ENCODE data around the gene AQP4. TPM values are rescaled to one million over a fixed set of nuclear protein-coding genes. Genes with fewer than 3 reads are reported as not detected.

AQP4 gene
- total and polyA plus RNA-seq, 2 experiments from 2014 or later, result 4.9 to 12.8 TPM

GRCh38 chr18:26812462-26812861, 53.0 kb downstream of the AQP4 start:
- H3K4me2 ChIP-seq, result no peak overlapping the region
- H3K4me3 ChIP-seq, result no peak overlapping the region
- no peaks in the 10 kb centered on the region for H3K79me2 ChIP-seq
- H3K9me3 ChIP-seq (ENCODE audit: low read depth), result no peaks in the 10 kb centered on the region
- no peaks in the 10 kb centered on the region for H3K27me3 ChIP-seq
- H3K9me2 ChIP-seq (replicated peaks; ENCODE audit: insufficient read depth), result no peaks in the 10 kb centered on the region
- no peak overlapping the region for H3K27ac ChIP-seq
- DNase-seq (ENCODE audit: low spot score), result no peak
- WGBS (ENCODE audit: low lambda C conversion rate, missing lambda C conversion rate), result 83% methylated on average over 3 of the region's 3 CpGs
- TF ChIP-seq EZH2 (IDR thresholded peaks at IDR 0.05; ENCODE audit: borderline replicate concordance) (no peak), CTCF (IDR thresholded peaks at IDR 0.05; ENCODE audit: poor library complexity) (no peak), EZH2phosphoT487 (IDR thresholded peaks at IDR 0.05; ENCODE audit: low read depth, severe bottlenecking, unreplicated experiment) (no peak)
- no peak overlapping the region for H2AFZ ChIP-seq
- no peaks in the 10 kb centered on the region for H3K4me1 ChIP-seq (ENCODE audit: insufficient read depth)
- no peaks in the 10 kb centered on the region for H4K20me1 ChIP-seq (ENCODE audit: insufficient read depth, poor library complexity, severe bottlenecking)
- H3K36me3 ChIP-seq (replicated peaks; ENCODE audit: insufficient read depth, low read depth), result no peaks in the 10 kb centered on the region

- TF ChIP-seq CTCF (IDR thresholded peaks at IDR 0.05; ENCODE audit: poor library complexity) (no peak), EZH2phosphoT487 (IDR thresholded peaks at IDR 0.05; ENCODE audit: low read depth, severe bottlenecking, unreplicated experiment) (no peak), EZH2 (IDR thresholded peaks at IDR 0.05; ENCODE audit: borderline replicate concordance) (no peak)
- H3K9me2 ChIP-seq (replicated peaks; ENCODE audit: insufficient read depth), result no peaks in the 10 kb centered on the region
- no peak for DNase-seq (ENCODE audit: low spot score)
- H3K27me3 ChIP-seq, result no peaks in the 10 kb centered on the region
- H3K4me3 ChIP-seq, result no peak overlapping the region
- H4K20me1 ChIP-seq (ENCODE audit: insufficient read depth, poor library complexity, severe bottlenecking), result no peaks in the 10 kb centered on the region
- no peaks in the 10 kb centered on the region for H3K4me1 ChIP-seq (ENCODE audit: insufficient read depth)
- no peak overlapping the region for H3K27ac ChIP-seq
- no peaks in the 10 kb centered on the region for H3K9me3 ChIP-seq (ENCODE audit: low read depth)
- WGBS (ENCODE audit: low lambda C conversion rate, missing lambda C conversion rate), result 92% methylated on average over 5 of the region's 5 CpGs
- no peaks in the 10 kb centered on the region for H3K79me2 ChIP-seq
- no peaks in the 10 kb centered on the region for H3K36me3 ChIP-seq (replicated peaks; ENCODE audit: insufficient read depth, low read depth)
- no peak overlapping the region for H3K4me2 ChIP-seq
- H2AFZ ChIP-seq, result no peak overlapping the region
Measured at GRCh38 chr18:26809346-26809745, 56.2 kb downstream of the AQP4 start.

- Histone ChIP-seq H3K9me3 (ENCODE audit: low read depth) (no peaks in the 10 kb centered on the region), H3K9me2 (replicated peaks; ENCODE audit: insufficient read depth) (no peaks in the 10 kb centered on the region), H3K79me2 (no peaks in the 10 kb centered on the region), H3K4me2 (no peak overlapping the region), H2AFZ (no peak overlapping the region), H3K36me3 (replicated peaks; ENCODE audit: insufficient read depth, low read depth) (no peaks in the 10 kb centered on the region), H3K4me3 (no peak overlapping the region), H3K27ac (no peak overlapping the region), H3K4me1 (ENCODE audit: insufficient read depth) (no peaks in the 10 kb centered on the region), H3K27me3 (no peaks in the 10 kb centered on the region), H4K20me1 (ENCODE audit: insufficient read depth, poor library complexity, severe bottlenecking) (no peaks in the 10 kb centered on the region)
- WGBS (ENCODE audit: low lambda C conversion rate, missing lambda C conversion rate), result 81% methylated on average over 1 of the region's 1 CpG
- no peak for DNase-seq (ENCODE audit: low spot score)
- TF ChIP-seq EZH2 (IDR thresholded peaks at IDR 0.05; ENCODE audit: borderline replicate concordance) (no peak), EZH2phosphoT487 (IDR thresholded peaks at IDR 0.05; ENCODE audit: low read depth, severe bottlenecking, unreplicated experiment) (no peak), CTCF (IDR thresholded peaks at IDR 0.05; ENCODE audit: poor library complexity) (no peak)
Measured at GRCh38 chr18:26806224-26806623, 59.3 kb downstream of the AQP4 start.

GRCh38 chr18:26804519-26804918, 61.0 kb downstream of the AQP4 start:
- no peaks in the 10 kb centered on the region for H3K36me3 ChIP-seq (replicated peaks; ENCODE audit: insufficient read depth, low read depth)
- no peak overlapping the region for H3K27ac ChIP-seq
- no peak overlapping the region for H3K4me3 ChIP-seq
- no peaks in the 10 kb centered on the region for H3K9me2 ChIP-seq (replicated peaks; ENCODE audit: insufficient read depth)
- TF ChIP-seq EZH2phosphoT487 (IDR thresholded peaks at IDR 0.05; ENCODE audit: low read depth, severe bottlenecking, unreplicated experiment) (no peak), CTCF (IDR thresholded peaks at IDR 0.05; ENCODE audit: poor library complexity) (peak; percentile 44), EZH2 (IDR thresholded peaks at IDR 0.05; ENCODE audit: borderline replicate concordance) (no peak)
- H4K20me1 ChIP-seq (ENCODE audit: insufficient read depth, poor library complexity, severe bottlenecking), result no peaks in the 10 kb centered on the region
- WGBS (ENCODE audit: low lambda C conversion rate, missing lambda C conversion rate), result 39% methylated on average over 1 of the region's 1 CpG
- DNase-seq (ENCODE audit: low spot score), result peak; percentile 33
- no peaks in the 10 kb centered on the region for H3K4me1 ChIP-seq (ENCODE audit: insufficient read depth)
- no peak overlapping the region for H3K4me2 ChIP-seq
- no peaks in the 10 kb centered on the region for H3K27me3 ChIP-seq
- H3K9me3 ChIP-seq (ENCODE audit: low read depth), result no peaks in the 10 kb centered on the region
- no peaks in the 10 kb centered on the region for H3K79me2 ChIP-seq
- no peak overlapping the region for H2AFZ ChIP-seq

Measured in hepatocyte (in vitro differentiated cells).